Uterus (tissue), 4 donors: ENCODE data around the gene TACR1. TPM values are rescaled to one million over a fixed set of nuclear protein-coding genes. Genes with fewer than 3 reads are reported as not detected.
"Not testable (repeated sequence)": the region's sequence is repeated elsewhere in the genome, so short reads cannot be mapped to it uniquely, and the experiment has no call there.

Source experiments
- DNase-seq, 2 donors: peaks; one replicate each; pipeline ENCODE4 v3.0.0-alpha.2; 2019 to 2020
- H3K27ac ChIP-seq, 2 donors: fragments of 200-600 bp; sonication (generic); 1 replicate in 1 of 2; 2 replicates in 1 of 2; pipeline ENCODE4 v1.5.1; 2016 to 2018
- H3K27me3 ChIP-seq, 2 donors: fragments of 200-600 bp; sonication (generic); one replicate each; pipeline ENCODE4 v1.5.1; 2018 to 2019; ENCODE audit warnings: control low read depth in 1 of 2
- H3K36me3 ChIP-seq, 2 donors: fragments of 200-600 bp; sonication (generic); one replicate each; pipeline ENCODE4 v1.5.1; 2019; ENCODE audit warnings: control low read depth in 1 of 2
- H3K4me1 ChIP-seq, 2 donors: fragments of 200-600 bp; sonication (generic); one replicate each; pipeline ENCODE4 v1.5.1; 2018 to 2019; ENCODE audit warnings: control low read depth in 1 of 2
- H3K4me3 ChIP-seq, 2 donors: fragments of 200-600 bp; sonication (generic); 1 replicate in 1 of 2; 2 replicates in 1 of 2; pipeline ENCODE4 v1.5.1; 2018 to 2019; ENCODE audit warnings: mild to moderate bottlenecking in 1 of 2
- H3K9me3 ChIP-seq, 2 donors: fragments of 200-600 bp; sonication (generic); one replicate each; pipeline ENCODE4 v1.5.1; 2019; ENCODE audit warnings: control low read depth in 1 of 2
- POLR2A ChIP-seq, 2 donors: fragments of 450-650 bp; IDR thresholded peaks; one replicate each; pipeline ENCODE4 v1.6.1; 2016; ENCODE audit warnings: antibody characterized with exemption in 2 of 2, mild to moderate bottlenecking in 1 of 2, moderate library complexity in 1 of 2
- intact Hi-C: fragments of 100-400 bp; cut with DNase I; formaldehyde crosslinking; loops from one replicate; pipeline ENCODE4 v1.15.1; 2023; ENCODE audit warnings: low total_unique reads
- total RNA-seq, 4 donors: library from RNA; depleted of rRNA in 3 of 4; stranded (reverse); fragments of >200 nt in 3 of 4; gene quantifications; one replicate each; pipeline versions ENCODE4 v1.1.0 to v1.2.4, GENCODE V29; 2014 to 2023
- TF ChIP-seq, protein P1 (sequence below), 4 experiments: fragments of 200-600 bp in 2 of 4; fragments of 450-650 bp in 2 of 4; sonication (generic) in 2 of 4; IDR thresholded peaks; one replicate each; pipeline ENCODE4 v1.5.1; 2016 to 2019; ENCODE audit warnings: antibody characterized with exemption in 4 of 4, mild to moderate bottlenecking in 2 of 4, moderate library complexity in 1 of 4
- donor health status: DM: yes; HTN: yes; CAD: no.

Gene TACR1
- total RNA-seq, 4 donors from 2014 or later, result 1.9 to 25.4 (median 9.1) TPM

GRCh38 chr2:75173740-75174139 lies 25.6 kb downstream of the TACR1 start:
- no peaks in the 10 kb centered on the region for H3K4me1 ChIP-seq
- H3K27ac ChIP-seq, result no peak overlapping the region
- no peaks in the 10 kb centered on the region for H3K27me3 ChIP-seq
- H3K36me3 ChIP-seq, result no peaks in the 10 kb centered on the region
- intact Hi-C loops, result no loop called here
- no peak for DNase-seq
- no peaks in the 10 kb centered on the region for H3K9me3 ChIP-seq
- H3K4me3 ChIP-seq, result no peak overlapping the region
- no peak for TF ChIP-seq POLR2A (IDR thresholded peaks at IDR 0.05)
- TF ChIP-seq, protein P1, sequence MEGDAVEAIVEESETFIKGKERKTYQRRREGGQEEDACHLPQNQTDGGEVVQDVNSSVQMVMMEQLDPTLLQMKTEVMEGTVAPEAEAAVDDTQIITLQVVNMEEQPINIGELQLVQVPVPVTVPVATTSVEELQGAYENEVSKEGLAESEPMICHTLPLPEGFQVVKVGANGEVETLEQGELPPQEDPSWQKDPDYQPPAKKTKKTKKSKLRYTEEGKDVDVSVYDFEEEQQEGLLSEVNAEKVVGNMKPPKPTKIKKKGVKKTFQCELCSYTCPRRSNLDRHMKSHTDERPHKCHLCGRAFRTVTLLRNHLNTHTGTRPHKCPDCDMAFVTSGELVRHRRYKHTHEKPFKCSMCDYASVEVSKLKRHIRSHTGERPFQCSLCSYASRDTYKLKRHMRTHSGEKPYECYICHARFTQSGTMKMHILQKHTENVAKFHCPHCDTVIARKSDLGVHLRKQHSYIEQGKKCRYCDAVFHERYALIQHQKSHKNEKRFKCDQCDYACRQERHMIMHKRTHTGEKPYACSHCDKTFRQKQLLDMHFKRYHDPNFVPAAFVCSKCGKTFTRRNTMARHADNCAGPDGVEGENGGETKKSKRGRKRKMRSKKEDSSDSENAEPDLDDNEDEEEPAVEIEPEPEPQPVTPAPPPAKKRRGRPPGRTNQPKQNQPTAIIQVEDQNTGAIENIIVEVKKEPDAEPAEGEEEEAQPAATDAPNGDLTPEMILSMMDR (IDR thresholded peaks at IDR 0.05), result no peak

DNA sequence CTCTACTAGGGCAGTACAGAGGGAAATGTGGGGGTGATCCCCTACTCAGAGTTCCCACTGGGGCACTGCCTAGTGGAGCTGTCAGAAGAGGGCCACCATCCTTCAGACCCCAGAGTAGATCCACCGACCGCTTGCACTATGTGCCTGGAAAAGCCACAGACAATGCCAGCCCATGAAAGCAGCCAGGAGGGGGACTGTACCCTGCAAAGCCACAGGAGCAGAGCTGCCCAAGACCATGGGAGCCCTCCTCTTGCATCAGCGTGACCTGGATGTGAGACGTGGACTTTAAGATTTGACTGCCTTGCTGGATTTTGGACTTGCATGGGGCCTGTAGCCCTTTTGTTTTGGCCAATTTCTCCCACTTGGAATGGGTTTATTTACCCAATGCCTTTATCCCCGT lies 27.9 kb downstream of the TACR1 start:
- H3K4me1 ChIP-seq, H3K36me3 ChIP-seq, H3K4me3 ChIP-seq, intact Hi-C loops, H3K9me3 ChIP-seq, DNase-seq, H3K27me3 ChIP-seq, H3K27ac ChIP-seq: not testable (repeated sequence)

- Histone ChIP-seq H3K9me3 (no peaks in the 10 kb centered on the region), H3K36me3 (no peaks in the 10 kb centered on the region), H3K4me1 (no peaks in the 10 kb centered on the region), H3K27ac (no peak overlapping the region), H3K27me3 (no peaks in the 10 kb centered on the region), H3K4me3 (no peak overlapping the region)
- intact Hi-C loops, result no loop called here
- TF ChIP-seq, protein P1 (IDR thresholded peaks at IDR 0.05), result no peak
- no peak for TF ChIP-seq POLR2A (IDR thresholded peaks at IDR 0.05)
- DNase-seq, result no peak
These were observed 28.4 kb downstream of the TACR1 start for GRCh38 chr2:75170889-75171288.

GRCh38 chr2:75168186-75168585 lies 31.1 kb downstream of the TACR1 start:
- TF ChIP-seq, protein P1 (IDR thresholded peaks at IDR 0.05), result no peak
- TF ChIP-seq POLR2A (IDR thresholded peaks at IDR 0.05), result no peak
- no peak for DNase-seq
- H3K9me3 ChIP-seq, result no peaks in the 10 kb centered on the region
- intact Hi-C loops, result no loop called here
- no peak overlapping the region for H3K4me3 ChIP-seq
- H3K36me3 ChIP-seq, result no peaks in the 10 kb centered on the region
- no peaks in the 10 kb centered on the region for H3K27me3 ChIP-seq
- H3K4me1 ChIP-seq, result no peaks in the 10 kb centered on the region
- no peak overlapping the region for H3K27ac ChIP-seq

GRCh38 chr2:75166491-75166890 lies 32.8 kb downstream of the TACR1 start:
- no peak for DNase-seq
- H3K27me3 ChIP-seq, result no peaks in the 10 kb centered on the region
- no peak overlapping the region for H3K27ac ChIP-seq
- intact Hi-C loops, result no loop called here
- H3K4me1 ChIP-seq, result no peaks in the 10 kb centered on the region
- TF ChIP-seq, protein P1 (IDR thresholded peaks at IDR 0.05), result no peak
- no peak for TF ChIP-seq POLR2A (IDR thresholded peaks at IDR 0.05)
- H3K9me3 ChIP-seq, result no peaks in the 10 kb centered on the region
- no peaks in the 10 kb centered on the region for H3K36me3 ChIP-seq
- H3K4me3 ChIP-seq, result no peak overlapping the region

GRCh38 chr2:75162897-75163296 lies 36.4 kb downstream of the TACR1 start:
- no peaks in the 10 kb centered on the region for H3K9me3 ChIP-seq
- H3K4me1 ChIP-seq, result no peaks in the 10 kb centered on the region
- intact Hi-C loops, result no loop called here
- H3K4me3 ChIP-seq, result no peak overlapping the region
- H3K27ac ChIP-seq, result no peak overlapping the region
- H3K36me3 ChIP-seq, result no peaks in the 10 kb centered on the region
- no peak for DNase-seq
- TF ChIP-seq POLR2A (IDR thresholded peaks at IDR 0.05), result no peak
- TF ChIP-seq, protein P1 (IDR thresholded peaks at IDR 0.05), result no peak
- no peaks in the 10 kb centered on the region for H3K27me3 ChIP-seq
